Activated CD4-positive, CD25-positive, alpha-beta regulatory T cell treated with anti-CD3 and anti-CD28 coated beads, Interleukin-2, amount 50 U/mL, for 24 hours (primary cell): ENCODE data around the gene RBM20.
A peak's percentile ranks its signal among the peaks of the same experiment; 100 is the strongest.

Source experiments
- ATAC-seq, 2 donors: fragments of 150-1000 bp; cut with Tn5 transposase; one replicate each; pipeline ENCODE4 v1.10.0; 2021; ENCODE audit warnings: mild to moderate bottlenecking in 1 of 2, moderate library complexity in 1 of 2

RBM20 gene

GRCh38 chr10:110881247-110881646 lies 237.1 kb downstream of the RBM20 start:
- ATAC-seq, result no peak

- ATAC-seq, result no peak
Measured at GRCh38 chr10:110881905-110882304, 237.8 kb downstream of the RBM20 start.

GRCh38 chr10:110883924-110884323 lies 239.8 kb downstream of the RBM20 start:
- ATAC-seq, result peak; percentile 36 to 50

- ATAC-seq, result peak; percentile 30 to 35
Measured at GRCh38 chr10:110885932-110886674, 242.0 kb downstream of the RBM20 start.

GRCh38 chr10:110887560-110887959 lies 243.4 kb downstream of the RBM20 start:
- ATAC-seq, result no peak
